Measurements from ENCODE around the gene DDX1.

The DDX1 gene

GRCh38 chr2:15647622-15648590 lies 56.2 kb downstream of the DDX1 start:
- H3K4me3 ChIP-seq (ENCODE audit: low read depth, low read length) = no peak overlapping the region
- H3K4me1 ChIP-seq (ENCODE audit: control insufficient read depth, insufficient read depth, low read length) = no peaks in the 10 kb centered on the region
- no peak overlapping the region for H3K9ac ChIP-seq (ENCODE audit: low read depth, low read length)
- H3K36me3 ChIP-seq (ENCODE audit: control insufficient read depth, insufficient read depth, low read length) = no peaks in the 10 kb centered on the region
- no peaks in the 10 kb centered on the region for H3K9me3 ChIP-seq (ENCODE audit: control insufficient read depth, insufficient read depth, low read length)
- H3K27me3 ChIP-seq (ENCODE audit: control insufficient read depth, insufficient read depth, low read length) = no peaks in the 10 kb centered on the region

GRCh38 chr2:15648593-15649525 lies 57.2 kb downstream of the DDX1 start:
- H3K9me3 ChIP-seq (ENCODE audit: control insufficient read depth, insufficient read depth, low read length) = no peaks in the 10 kb centered on the region
- H3K27me3 ChIP-seq (ENCODE audit: control insufficient read depth, insufficient read depth, low read length) = no peaks in the 10 kb centered on the region
- no peaks in the 10 kb centered on the region for H3K4me1 ChIP-seq (ENCODE audit: control insufficient read depth, insufficient read depth, low read length)
- no peak overlapping the region for H3K4me3 ChIP-seq (ENCODE audit: low read depth, low read length)
- H3K36me3 ChIP-seq (ENCODE audit: control insufficient read depth, insufficient read depth, low read length) = no peaks in the 10 kb centered on the region
- H3K9ac ChIP-seq (ENCODE audit: low read depth, low read length) = no peak overlapping the region

GRCh38 chr2:15649561-15650255 lies 58.0 kb downstream of the DDX1 start:
- Histone ChIP-seq H3K9me3 (ENCODE audit: control insufficient read depth, insufficient read depth, low read length) (no peaks in the 10 kb centered on the region), H3K4me3 (ENCODE audit: low read depth, low read length) (no peak overlapping the region), H3K9ac (ENCODE audit: low read depth, low read length) (no peak overlapping the region), H3K36me3 (ENCODE audit: control insufficient read depth, insufficient read depth, low read length) (no peaks in the 10 kb centered on the region), H3K27me3 (ENCODE audit: control insufficient read depth, insufficient read depth, low read length) (no peaks in the 10 kb centered on the region), H3K4me1 (ENCODE audit: control insufficient read depth, insufficient read depth, low read length) (no peaks in the 10 kb centered on the region)

GRCh38 chr2:15650616-15651366 lies 59.1 kb downstream of the DDX1 start:
- Histone ChIP-seq H3K4me3 (ENCODE audit: low read depth, low read length) (no peak overlapping the region), H3K9me3 (ENCODE audit: control insufficient read depth, insufficient read depth, low read length) (no peaks in the 10 kb centered on the region)

GRCh38 chr2:15651367-15651727 lies 59.7 kb downstream of the DDX1 start:
- no peaks in the 10 kb centered on the region for H3K4me1 ChIP-seq (ENCODE audit: control insufficient read depth, insufficient read depth, low read length)
- H3K27me3 ChIP-seq (ENCODE audit: control insufficient read depth, insufficient read depth, low read length) = no peaks in the 10 kb centered on the region
- H3K9me3 ChIP-seq (ENCODE audit: control insufficient read depth, insufficient read depth, low read length) = no peaks in the 10 kb centered on the region
- no peak overlapping the region for H3K4me3 ChIP-seq (ENCODE audit: low read depth, low read length)
- no peaks in the 10 kb centered on the region for H3K36me3 ChIP-seq (ENCODE audit: control insufficient read depth, insufficient read depth, low read length)
- H3K9ac ChIP-seq (ENCODE audit: low read depth, low read length) = no peak overlapping the region

More at GRCh38 chr2:15650616-15651366, 59.1 kb downstream of the DDX1 start:
- H3K4me1 ChIP-seq (ENCODE audit: control insufficient read depth, insufficient read depth, low read length) = no peaks in the 10 kb centered on the region
- H3K27me3 ChIP-seq (ENCODE audit: control insufficient read depth, insufficient read depth, low read length) = no peaks in the 10 kb centered on the region
- no peak overlapping the region for H3K9ac ChIP-seq (ENCODE audit: low read depth, low read length)
- H3K36me3 ChIP-seq (ENCODE audit: control insufficient read depth, insufficient read depth, low read length) = no peaks in the 10 kb centered on the region

GRCh38 chr2:15652252-15652651 lies 60.6 kb downstream of the DDX1 start:
- Histone ChIP-seq H3K4me3 (ENCODE audit: low read depth, low read length) (no peak overlapping the region), H3K9ac (ENCODE audit: low read depth, low read length) (no peak overlapping the region), H3K9me3 (ENCODE audit: control insufficient read depth, insufficient read depth, low read length) (no peaks in the 10 kb centered on the region), H3K27me3 (ENCODE audit: control insufficient read depth, insufficient read depth, low read length) (no peaks in the 10 kb centered on the region), H3K36me3 (ENCODE audit: control insufficient read depth, insufficient read depth, low read length) (no peaks in the 10 kb centered on the region), H3K4me1 (ENCODE audit: control insufficient read depth, insufficient read depth, low read length) (no peaks in the 10 kb centered on the region)

- H3K9me3 ChIP-seq (ENCODE audit: control insufficient read depth, insufficient read depth, low read length) = no peaks in the 10 kb centered on the region
- H3K27me3 ChIP-seq (ENCODE audit: control insufficient read depth, insufficient read depth, low read length) = no peaks in the 10 kb centered on the region
- H3K9ac ChIP-seq (ENCODE audit: low read depth, low read length) = no peak overlapping the region
- H3K36me3 ChIP-seq (ENCODE audit: control insufficient read depth, insufficient read depth, low read length) = no peaks in the 10 kb centered on the region
- H3K4me1 ChIP-seq (ENCODE audit: control insufficient read depth, insufficient read depth, low read length) = no peaks in the 10 kb centered on the region
- no peak overlapping the region for H3K4me3 ChIP-seq (ENCODE audit: low read depth, low read length)
Observed at GRCh38 chr2:15652801-15653200, 61.1 kb downstream of the DDX1 start.

- H3K4me3 ChIP-seq (ENCODE audit: low read depth, low read length) = no peak overlapping the region
- no peaks in the 10 kb centered on the region for H3K36me3 ChIP-seq (ENCODE audit: control insufficient read depth, insufficient read depth, low read length)
- H3K27me3 ChIP-seq (ENCODE audit: control insufficient read depth, insufficient read depth, low read length) = no peaks in the 10 kb centered on the region
- no peaks in the 10 kb centered on the region for H3K9me3 ChIP-seq (ENCODE audit: control insufficient read depth, insufficient read depth, low read length)
- no peak overlapping the region for H3K9ac ChIP-seq (ENCODE audit: low read depth, low read length)
- H3K4me1 ChIP-seq (ENCODE audit: control insufficient read depth, insufficient read depth, low read length) = no peaks in the 10 kb centered on the region
Observed at GRCh38 chr2:15653806-15654726, 62.4 kb downstream of the DDX1 start.

- no peak overlapping the region for H3K4me3 ChIP-seq (ENCODE audit: low read depth, low read length)
- H3K27me3 ChIP-seq (ENCODE audit: control insufficient read depth, insufficient read depth, low read length) = no peaks in the 10 kb centered on the region
- H3K9ac ChIP-seq (ENCODE audit: low read depth, low read length) = no peak overlapping the region
- H3K36me3 ChIP-seq (ENCODE audit: control insufficient read depth, insufficient read depth, low read length) = no peaks in the 10 kb centered on the region
- no peaks in the 10 kb centered on the region for H3K4me1 ChIP-seq (ENCODE audit: control insufficient read depth, insufficient read depth, low read length)
- no peaks in the 10 kb centered on the region for H3K9me3 ChIP-seq (ENCODE audit: control insufficient read depth, insufficient read depth, low read length)
Observed at GRCh38 chr2:15654727-15655073, 63.0 kb downstream of the DDX1 start.

GRCh38 chr2:15655123-15655887 lies 63.6 kb downstream of the DDX1 start:
- no peaks in the 10 kb centered on the region for H3K36me3 ChIP-seq (ENCODE audit: control insufficient read depth, insufficient read depth, low read length)
- no peak overlapping the region for H3K9ac ChIP-seq (ENCODE audit: low read depth, low read length)
- no peaks in the 10 kb centered on the region for H3K9me3 ChIP-seq (ENCODE audit: control insufficient read depth, insufficient read depth, low read length)
- no peaks in the 10 kb centered on the region for H3K4me1 ChIP-seq (ENCODE audit: control insufficient read depth, insufficient read depth, low read length)
- no peak overlapping the region for H3K4me3 ChIP-seq (ENCODE audit: low read depth, low read length)
- H3K27me3 ChIP-seq (ENCODE audit: control insufficient read depth, insufficient read depth, low read length) = no peaks in the 10 kb centered on the region
